GM12801 (cell line): ENCODE results near the gene BCL2L1.

Experiments used
- CTCF ChIP-seq: IDR thresholded peaks from one replicate; pipeline ENCODE4 v1.5.1; 2011; ENCODE audit warnings: control low read depth; ENCODE audit not compliant: insufficient read length; ENCODE audit errors: extremely low read depth

BCL2L1 gene

GRCh38 chr20:31740656-31741323, 18.1 kb upstream of the BCL2L1 start:
- TF ChIP-seq CTCF, result no peak

- no peak for TF ChIP-seq CTCF
These were observed 17.5 kb upstream of the BCL2L1 start for GRCh38 chr20:31740208-31740607.

- TF ChIP-seq CTCF, result no peak
These were observed 16.9 kb upstream of the BCL2L1 start for GRCh38 chr20:31739550-31739977.

- TF ChIP-seq CTCF, result no peak
These were observed 16.3 kb upstream of the BCL2L1 start, which contains the start of gene TPX2 for GRCh38 chr20:31738729-31739549. Gene TPX2, plus strand, starts transcription at chr20:31739290. Its CDS starts 18,187 bp downstream, at chr20:31757477.

GRCh38 chr20:31731321-31731717, 8.7 kb upstream of the BCL2L1 start:
- no peak for TF ChIP-seq CTCF

GRCh38 chr20:31723319-31724078, 831 bp upstream of the BCL2L1 start:
- TF ChIP-seq CTCF, result peak; percentile 48

GRCh38 chr20:31723069-31723318, 326 bp upstream of the BCL2L1 start:
- TF ChIP-seq CTCF, result no peak
